Prostate gland (tissue), 2 donors: ENCODE measurements around the gene INTS1. TPM values are rescaled to one million over a fixed set of nuclear protein-coding genes. Genes with fewer than 3 reads are reported as not detected.

Experiments used
- DNase-seq: peaks from one replicate; pipeline ENCODE4 v3.0.0-alpha.2; 2019; ENCODE audit warnings: low spot score
- H3K27ac ChIP-seq, 2 donors: fragments of 200-600 bp; sonication (generic); 2 replicates each; pipeline ENCODE4 v1.5.1; 2017 to 2019
- H3K27me3 ChIP-seq: fragments of 200-600 bp; sonication (generic); replicated peaks from 2 replicates; pipeline ENCODE4 v1.5.1; 2019; ENCODE audit not compliant: insufficient read depth
- H3K36me3 ChIP-seq, 2 donors: fragments of 200-600 bp; sonication (generic); 1 replicate in 1 of 2; 2 replicates in 1 of 2; pipeline versions ENCODE4 v1.5.1 to v1.8.1; 2017 to 2019
- H3K4me1 ChIP-seq: fragments of 200-600 bp; sonication (generic); replicated peaks from 2 replicates; pipeline ENCODE4 v1.5.1; 2019
- H3K4me3 ChIP-seq, 2 donors: fragments of 200-600 bp; sonication (generic); 2 replicates each; pipeline ENCODE4 v1.5.1; 2017 to 2019
- H3K9me3 ChIP-seq: fragments of 200-600 bp; sonication (generic); 2 replicates; pipeline ENCODE4 v1.5.1; 2017
- CTCF ChIP-seq, 4 experiments: fragments of 200-600 bp in 2 of 4; fragments of 450-650 bp in 2 of 4; sonication (generic) in 2 of 4; IDR thresholded peaks; 1 replicate in 3 of 4; 2 replicates in 1 of 4; pipeline ENCODE4 v1.5.1; 2016 to 2019; ENCODE audit warnings: antibody characterized with exemption in 4 of 4, mild to moderate bottlenecking in 2 of 4, moderate library complexity in 2 of 4
- POLR2A ChIP-seq: fragments of 450-650 bp; IDR thresholded peaks from one replicate; pipeline ENCODE4 v1.6.1; 2016; ENCODE audit warnings: antibody characterized with exemption, mild to moderate bottlenecking
- POLR2AphosphoS5 ChIP-seq: sonication (generic); formaldehyde crosslinking; IDR thresholded peaks from one replicate; pipeline ENCODE4 v1.6.1; 2017; ENCODE audit warnings: antibody characterized with exemption
- WGBS: methylation state at CpG from one replicate; pipeline ENCODE4 v1.1.5; 2018; 5-methylcytosine and 5-hydroxymethylcytosine counted together
- intact Hi-C: fragments of 100-400 bp; cut with DNase I; formaldehyde crosslinking; loops from one replicate; pipeline ENCODE4 v1.14.2; 2022
- total RNA-seq, 2 donors: library from RNA; depleted of rRNA; stranded (reverse); fragments of >200 nt; gene quantifications; one replicate each; pipeline ENCODE4 v1.1.0, GENCODE V29; 2016

INTS1 gene
- total RNA-seq, 2 donors from 2014 or later: 64.9 to 146 TPM

- TF ChIP-seq CTCF (IDR thresholded peaks at IDR 0.05) (no peak), POLR2A (no peak), POLR2AphosphoS5 (no peak)
- no peak for DNase-seq
Observed at GRCh38 chr7:1512781-1513656, 8.8 kb upstream of the INTS1 start.

GRCh38 chr7:1511444-1512422 lies 7.5 kb upstream of the INTS1 start:
- WGBS: 78% methylated on average over 29 of the region's 30 CpGs
- no peak overlapping the region for H3K4me3 ChIP-seq
- intact Hi-C loops: no loop called here

More at GRCh38 chr7:1512781-1513656, 8.8 kb upstream of the INTS1 start:
- 58% methylated on average over 33 of the region's 35 CpGs for WGBS
- Histone ChIP-seq H3K36me3 (no peaks in the 10 kb centered on the region), H3K27ac (no peak overlapping the region), H3K4me3 (no peak overlapping the region), H3K9me3 (no peaks in the 10 kb centered on the region), H3K27me3 (no peaks in the 10 kb centered on the region), H3K4me1 (no peaks in the 10 kb centered on the region)
- intact Hi-C loops: no loop called here

DNA sequence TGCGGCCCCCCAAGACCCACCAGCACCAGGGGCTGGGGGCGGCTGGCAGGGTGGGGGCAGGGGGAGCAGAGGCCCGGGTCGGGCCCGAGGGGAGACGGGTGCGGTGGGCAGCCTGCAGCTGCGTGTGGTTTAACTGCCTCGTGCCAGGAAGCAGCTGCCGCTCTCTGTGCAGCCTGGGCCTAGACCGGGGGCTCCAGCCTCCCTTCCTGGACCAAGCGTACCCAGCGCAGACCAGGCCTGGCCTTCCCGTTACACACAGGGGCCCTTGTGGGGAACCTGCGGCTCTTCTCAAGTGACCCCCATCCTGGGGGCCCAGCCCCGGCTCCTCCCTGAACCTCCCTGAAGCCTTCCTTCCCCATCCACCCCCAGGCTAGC lies 6.6 kb upstream of the INTS1 start:
- DNase-seq: no peak
- Histone ChIP-seq H3K4me1 (no peaks in the 10 kb centered on the region), H3K36me3 (no peaks in the 10 kb centered on the region), H3K27me3 (no peaks in the 10 kb centered on the region), H3K9me3 (no peaks in the 10 kb centered on the region), H3K4me3 (no peak overlapping the region), H3K27ac (no peak overlapping the region)
- intact Hi-C loops: no loop called here
- no peak for TF ChIP-seq POLR2A
- no peak for TF ChIP-seq CTCF (IDR thresholded peaks at IDR 0.05)
- no peak for TF ChIP-seq POLR2AphosphoS5
- WGBS: 89% methylated on average over 15 of the region's 16 CpGs

More at GRCh38 chr7:1511444-1512422, 7.5 kb upstream of the INTS1 start:
- DNase-seq: no peak
- no peak overlapping the region for H3K27ac ChIP-seq
- H3K9me3 ChIP-seq: no peaks in the 10 kb centered on the region
- TF ChIP-seq POLR2AphosphoS5 (no peak), CTCF (IDR thresholded peaks at IDR 0.05) (no peak), POLR2A (no peak)
- H3K4me1 ChIP-seq: no peaks in the 10 kb centered on the region
- no peaks in the 10 kb centered on the region for H3K36me3 ChIP-seq
- H3K27me3 ChIP-seq: no peaks in the 10 kb centered on the region

DNA sequence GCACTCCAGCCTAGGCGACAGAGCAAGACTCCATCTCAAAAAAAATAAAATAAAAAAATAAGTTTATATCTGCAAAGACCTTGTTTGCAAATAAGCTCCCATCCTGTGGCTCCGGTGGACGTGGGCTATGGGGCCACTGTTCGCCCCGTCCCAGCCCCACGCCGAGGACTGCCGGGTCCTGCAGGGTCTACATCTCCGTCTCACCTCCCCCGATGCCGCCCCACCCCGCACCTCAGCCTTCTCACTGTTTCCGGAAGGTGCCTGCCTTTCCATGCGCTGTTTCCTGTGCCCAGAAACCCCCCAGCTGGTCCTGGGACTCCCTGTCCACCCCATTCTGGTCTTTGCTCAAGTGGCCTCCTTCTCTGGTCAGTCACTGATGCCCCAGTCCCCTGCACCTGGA lies 5.0 kb upstream of the INTS1 start:
- Histone ChIP-seq H3K4me1 (no peaks in the 10 kb centered on the region), H3K4me3 (no peak overlapping the region), H3K36me3 (no peaks in the 10 kb centered on the region), H3K9me3 (no peaks in the 10 kb centered on the region), H3K27me3 (no peaks in the 10 kb centered on the region), H3K27ac (no peak overlapping the region)
- 92% methylated on average over 14 of the region's 14 CpGs for WGBS
- DNase-seq: no peak
- intact Hi-C loops: no loop called here
- TF ChIP-seq CTCF (IDR thresholded peaks at IDR 0.05): no peak
- no peak for TF ChIP-seq POLR2AphosphoS5
- no peak for TF ChIP-seq POLR2A
